Keratinocyte (primary cell): ENCODE data around the gene PXDN. TPM values are rescaled to one million over a fixed set of nuclear protein-coding genes. Genes with fewer than 3 reads are reported as not detected.

Experiments
- DNase-seq: peaks from one replicate; pipeline ENCODE4 v3.0.0-alpha.2; 2011; ENCODE audit warnings: low read depth, missing footprints, low spot score
- FAIRE-seq: peaks from 2 replicates; lab custom pipeline; 2011; peaks lifted over from hg19 to GRCh38; lab: Jason Lieb, UNC
- H2AFZ ChIP-seq: 2 replicates; pipeline ENCODE4 v1.6.0; 2012; ENCODE audit warnings: low read length, control low read depth, inconsistent platforms; ENCODE audit not compliant: control insufficient read depth
- H3K27ac ChIP-seq: 2 replicates; pipeline ENCODE4 v1.5.1; 2011; ENCODE audit warnings: low read length; ENCODE audit not compliant: control insufficient read depth, insufficient read depth
- H3K27me3 ChIP-seq: 3 replicates; pipeline ENCODE4 v1.6.0; 2011; ENCODE audit warnings: low read length; ENCODE audit not compliant: control insufficient read depth, insufficient read depth; ENCODE audit errors: extremely low read depth
- H3K36me3 ChIP-seq, 2 experiments: 2 replicates in 1 of 2; 3 replicates in 1 of 2; pipeline ENCODE4 v1.5.1; 2011; ENCODE audit warnings: low read length in 2 of 2, mild to moderate bottlenecking in 1 of 2; ENCODE audit not compliant: control insufficient read depth in 2 of 2, insufficient read depth in 2 of 2; ENCODE audit errors: extremely low read depth in 1 of 2
- H3K4me1 ChIP-seq: 3 replicates; pipeline ENCODE4 v1.5.1; 2011; ENCODE audit warnings: low read length; ENCODE audit not compliant: control insufficient read depth, insufficient read depth; ENCODE audit errors: extremely low read depth
- H3K4me2 ChIP-seq: 3 replicates; pipeline ENCODE4 v1.6.0; 2011; ENCODE audit warnings: low read depth, low read length; ENCODE audit not compliant: control insufficient read depth, insufficient read depth; ENCODE audit errors: extremely low read depth
- H3K4me3 ChIP-seq, 3 experiments: fragments of 200-600 bp in 1 of 3; sonication (generic) in 1 of 3; 2 replicates in 2 of 3; 3 replicates in 1 of 3; pipeline ENCODE4 v1.5.1; 2011 to 2016; ENCODE audit warnings: low read length in 3 of 3, mild to moderate bottlenecking in 3 of 3, control low read depth in 2 of 3, inconsistent platforms in 1 of 3, low read depth in 1 of 3, mixed read lengths in 1 of 3, mixed run types in 1 of 3, moderate library complexity in 1 of 3; ENCODE audit not compliant: control insufficient read depth in 2 of 3, insufficient read depth in 2 of 3; ENCODE audit errors: extremely low read depth in 1 of 3
- H3K79me2 ChIP-seq: 2 replicates; pipeline ENCODE4 v1.6.0; 2012; ENCODE audit warnings: low read length; ENCODE audit not compliant: control insufficient read depth, insufficient read depth
- H3K9ac ChIP-seq: 3 replicates; pipeline ENCODE4 v1.6.0; 2011; ENCODE audit warnings: low read length; ENCODE audit not compliant: control insufficient read depth, insufficient read depth; ENCODE audit errors: extremely low read depth
- H3K9me1 ChIP-seq: 3 replicates; pipeline ENCODE4 v1.6.0; 2011; ENCODE audit warnings: low read length; ENCODE audit not compliant: control insufficient read depth, insufficient read depth; ENCODE audit errors: extremely low read depth
- H3K9me3 ChIP-seq: 2 replicates; pipeline ENCODE4 v1.5.1; 2012; ENCODE audit warnings: low read depth, low read length; ENCODE audit not compliant: control insufficient read depth
- H4K20me1 ChIP-seq: 3 replicates; pipeline ENCODE4 v1.6.0; 2011; ENCODE audit warnings: low read length; ENCODE audit not compliant: control insufficient read depth, insufficient read depth; ENCODE audit errors: extremely low read depth
- EZH2 ChIP-seq: IDR thresholded peaks from one replicate; pipeline ENCODE4 v1.6.1; 2012; ENCODE audit warnings: inconsistent platforms, mild to moderate bottlenecking, low read length, moderate library complexity
- dilution Hi-C: fragments of 300-500 bp; cut with MboI; formaldehyde crosslinking; loops from one replicate; pipeline ENCODE4 v1.7.0; 2020; ENCODE audit warnings: low sequenced_read_pairs; ENCODE audit not compliant: extremely low pct_ligation_motif_present
- polyA plus RNA-seq, 5 experiments: library from polyadenylated mRNA; depleted of rRNA in 3 of 5; stranded (reverse) in 3 of 5; stranded (forward) in 1 of 5; unstranded in 1 of 5; fragments of >200 nt; gene quantifications; 1 replicate in 1 of 5; 2 replicates in 3 of 5; 3 replicates in 1 of 5; pipeline versions ENCODE4 v1.2.1 to v1.2.3, GENCODE V29; 2011 to 2012; ENCODE audit warnings: missing spikeins in 2 of 5, low read depth in 1 of 5, low replicate concordance in 1 of 5
- TF ChIP-seq, protein P1 (sequence below), 3 experiments: IDR thresholded peaks in 1 of 3; conservative IDR thresholded peaks in 1 of 3; optimal IDR thresholded peaks in 1 of 3; 2 replicates in 2 of 3; 3 replicates in 1 of 3; pipeline versions ENCODE3 to v1.5.1; 2011; ENCODE audit warnings: low read length in 3 of 3, mild to moderate bottlenecking in 3 of 3, moderate library complexity in 2 of 3, control low read depth in 1 of 3, inconsistent platforms in 1 of 3; ENCODE audit not compliant: insufficient read depth in 2 of 3; ENCODE audit errors: extremely low read depth in 1 of 3

PXDN gene
- polyA plus RNA-seq, 1 donor (not counting 4 experiments of a cell fraction or from before 2014, with no cell fraction given): 36.7 TPM

- Histone ChIP-seq H3K9ac (no peak overlapping the region), H3K27ac (no peak overlapping the region), H3K79me2 (peaks cover 61% of the 10 kb centered on the region), H3K36me3 (no peaks in the 10 kb centered on the region), H2AFZ (no peak overlapping the region), H4K20me1 (no peaks in the 10 kb centered on the region), H3K4me2 (no peak overlapping the region), H3K9me1 (peaks cover 3% of the 10 kb centered on the region), H3K4me1 (peaks cover 17% of the 10 kb centered on the region), H3K27me3 (no peaks in the 10 kb centered on the region), H3K9me3 (no peaks in the 10 kb centered on the region), H3K4me3 (no peak overlapping the region)
- dilution Hi-C loops: no loop called here
- no peak for FAIRE-seq
- TF ChIP-seq EZH2: no peak
- TF ChIP-seq, protein P1, sequence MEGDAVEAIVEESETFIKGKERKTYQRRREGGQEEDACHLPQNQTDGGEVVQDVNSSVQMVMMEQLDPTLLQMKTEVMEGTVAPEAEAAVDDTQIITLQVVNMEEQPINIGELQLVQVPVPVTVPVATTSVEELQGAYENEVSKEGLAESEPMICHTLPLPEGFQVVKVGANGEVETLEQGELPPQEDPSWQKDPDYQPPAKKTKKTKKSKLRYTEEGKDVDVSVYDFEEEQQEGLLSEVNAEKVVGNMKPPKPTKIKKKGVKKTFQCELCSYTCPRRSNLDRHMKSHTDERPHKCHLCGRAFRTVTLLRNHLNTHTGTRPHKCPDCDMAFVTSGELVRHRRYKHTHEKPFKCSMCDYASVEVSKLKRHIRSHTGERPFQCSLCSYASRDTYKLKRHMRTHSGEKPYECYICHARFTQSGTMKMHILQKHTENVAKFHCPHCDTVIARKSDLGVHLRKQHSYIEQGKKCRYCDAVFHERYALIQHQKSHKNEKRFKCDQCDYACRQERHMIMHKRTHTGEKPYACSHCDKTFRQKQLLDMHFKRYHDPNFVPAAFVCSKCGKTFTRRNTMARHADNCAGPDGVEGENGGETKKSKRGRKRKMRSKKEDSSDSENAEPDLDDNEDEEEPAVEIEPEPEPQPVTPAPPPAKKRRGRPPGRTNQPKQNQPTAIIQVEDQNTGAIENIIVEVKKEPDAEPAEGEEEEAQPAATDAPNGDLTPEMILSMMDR (optimal IDR thresholded peaks at IDR 0.05 in 1 of 3, IDR thresholded peaks at IDR 0.05 in 1 of 3, conservative IDR thresholded peaks at IDR 0.05 in 1 of 3; ENCODE audit: extremely low read depth in 1 of 3, insufficient read depth in 2 of 3, low read length in 3 of 3): no peak
- no peak for DNase-seq
Observed at GRCh38 chr2:1715184-1716013, 28.9 kb downstream of the PXDN start.

GRCh38 chr2:1714291-1715064 lies 29.8 kb downstream of the PXDN start:
- Histone ChIP-seq H4K20me1 (no peaks in the 10 kb centered on the region), H3K4me3 (no peak overlapping the region), H3K9ac (no peak overlapping the region), H3K27me3 (no peaks in the 10 kb centered on the region), H3K4me1 (peaks cover 16% of the 10 kb centered on the region), H3K27ac (no peak overlapping the region), H3K9me3 (no peaks in the 10 kb centered on the region), H3K4me2 (no peak overlapping the region), H2AFZ (no peak overlapping the region), H3K9me1 (peaks cover 3% of the 10 kb centered on the region), H3K36me3 (no peaks in the 10 kb centered on the region), H3K79me2 (peaks cover 64% of the 10 kb centered on the region)
- no peak for DNase-seq
- dilution Hi-C loops: no loop called here
- TF ChIP-seq, protein P1 (optimal IDR thresholded peaks at IDR 0.05 in 1 of 3, IDR thresholded peaks at IDR 0.05 in 1 of 3, conservative IDR thresholded peaks at IDR 0.05 in 1 of 3; ENCODE audit: extremely low read depth in 1 of 3, insufficient read depth in 2 of 3, low read length in 3 of 3): no peak
- TF ChIP-seq EZH2: no peak
- no peak for FAIRE-seq
